Testis (tissue), 3 donors: Measurements from ENCODE around the gene CCM2L. TPM values are rescaled to one million over a fixed set of nuclear protein-coding genes. Genes with fewer than 3 reads are reported as not detected.

Experiments used
- DNase-seq: peaks from one replicate; pipeline ENCODE4 v3.0.0-alpha.2; 2019
- H3K27ac ChIP-seq, 2 donors: fragments of 200-600 bp; sonication (generic); one replicate each; pipeline ENCODE4 v1.5.1; 2019
- H3K27me3 ChIP-seq: fragments of 200-600 bp; sonication (generic); one replicate; pipeline ENCODE4 v1.5.1; 2019
- H3K36me3 ChIP-seq: fragments of 200-600 bp; sonication (generic); one replicate; pipeline ENCODE4 v1.5.1; 2017; ENCODE audit warnings: low read depth; ENCODE audit errors: missing control alignments
- H3K4me1 ChIP-seq: fragments of 200-600 bp; sonication (generic); one replicate; pipeline ENCODE4 v1.5.1; 2019
- H3K4me3 ChIP-seq, 2 donors: fragments of 200-600 bp; sonication (generic); one replicate each; pipeline ENCODE4 v1.5.1; 2017 to 2019
- H3K9me3 ChIP-seq: fragments of 200-600 bp; sonication (generic); one replicate; pipeline ENCODE4 v1.5.1; 2017
- POLR2A ChIP-seq: fragments of 450-650 bp; IDR thresholded peaks from one replicate; pipeline ENCODE4 v1.6.1; 2017; ENCODE audit warnings: antibody characterized with exemption, mild to moderate bottlenecking, moderate library complexity
- WGBS, 2 donors: methylation state at CpG; one replicate each; pipeline ENCODE4 v1.1.5; 2018; 5-methylcytosine and 5-hydroxymethylcytosine counted together
- intact Hi-C: fragments of 100-400 bp; cut with DNase I; formaldehyde crosslinking; loops from one replicate; pipeline ENCODE4 v1.15.1; 2023; ENCODE audit warnings: low total_unique reads
- polyA plus RNA-seq: library from polyadenylated mRNA; stranded (reverse); fragments of 350-450 nt; fragmentation: Illumina TruSeq; extraction: RNeasy Lipid Tissue Mini Kit (QIAGEN cat#74804); gene quantifications from one replicate; pipeline ENCODE4 v1.2.3, GENCODE V29; 2014; ENCODE audit warnings: low read depth, low replicate concordance; ENCODE audit not compliant: insufficient read depth
- total RNA-seq, 2 donors: library from RNA; depleted of rRNA; stranded (reverse); fragments of >200 nt; gene quantifications; one replicate each; pipeline ENCODE4 v1.2.3, GENCODE V29; 2016
- TF ChIP-seq, protein P1 (sequence below), 3 experiments: fragments of 450-650 bp in 2 of 3; fragments of 200-600 bp in 1 of 3; sonication (generic) in 1 of 3; IDR thresholded peaks; one replicate each; pipeline ENCODE4 v1.5.1; 2016 to 2019; ENCODE audit warnings: antibody characterized with exemption in 3 of 3, mild to moderate bottlenecking in 2 of 3, moderate library complexity in 1 of 3

The CCM2L gene
- total and polyA plus RNA-seq, 3 donors from 2014 or later: 2.7 to 3.5 (median 3.0) TPM

DNA sequence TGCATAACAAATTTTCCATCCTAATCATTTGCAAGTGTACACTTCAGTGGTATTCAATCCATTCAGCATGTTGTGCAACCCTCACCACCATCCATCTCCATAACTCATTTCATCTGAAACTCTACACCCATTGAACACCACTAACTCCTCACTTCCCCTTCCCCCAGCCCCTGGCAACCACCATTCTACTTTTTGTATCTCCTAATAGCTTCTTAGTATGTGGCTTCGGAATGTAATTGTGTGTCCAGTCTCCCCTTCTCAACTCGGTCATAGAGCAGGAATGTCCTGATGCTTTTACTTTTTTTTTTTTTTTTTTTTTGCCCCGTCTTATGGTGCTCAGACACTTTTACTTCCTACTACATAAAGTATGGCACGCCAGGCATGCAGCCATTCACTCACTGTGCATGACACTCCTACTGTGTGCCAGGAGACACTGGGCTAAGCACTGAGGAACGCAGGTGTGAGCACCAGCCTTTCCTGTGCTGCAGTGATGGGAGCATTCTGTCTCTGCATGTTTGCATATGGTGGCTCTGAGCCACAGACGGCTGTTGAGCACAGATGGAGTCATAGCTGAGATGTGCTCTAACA is 57.1 kb downstream of the CCM2L start:
- Histone ChIP-seq H3K36me3 (no peaks in the 10 kb centered on the region), H3K4me1 (no peaks in the 10 kb centered on the region), H3K27ac (no peak overlapping the region), H3K27me3 (no peaks in the 10 kb centered on the region), H3K9me3 (no peaks in the 10 kb centered on the region), H3K4me3 (no peak overlapping the region)
- intact Hi-C loops: no loop called here
- WGBS, 2 donors: 60 to 67% methylated on average over 6 of the region's 6 CpGs
- TF ChIP-seq POLR2A: no peak
- TF ChIP-seq, protein P1, sequence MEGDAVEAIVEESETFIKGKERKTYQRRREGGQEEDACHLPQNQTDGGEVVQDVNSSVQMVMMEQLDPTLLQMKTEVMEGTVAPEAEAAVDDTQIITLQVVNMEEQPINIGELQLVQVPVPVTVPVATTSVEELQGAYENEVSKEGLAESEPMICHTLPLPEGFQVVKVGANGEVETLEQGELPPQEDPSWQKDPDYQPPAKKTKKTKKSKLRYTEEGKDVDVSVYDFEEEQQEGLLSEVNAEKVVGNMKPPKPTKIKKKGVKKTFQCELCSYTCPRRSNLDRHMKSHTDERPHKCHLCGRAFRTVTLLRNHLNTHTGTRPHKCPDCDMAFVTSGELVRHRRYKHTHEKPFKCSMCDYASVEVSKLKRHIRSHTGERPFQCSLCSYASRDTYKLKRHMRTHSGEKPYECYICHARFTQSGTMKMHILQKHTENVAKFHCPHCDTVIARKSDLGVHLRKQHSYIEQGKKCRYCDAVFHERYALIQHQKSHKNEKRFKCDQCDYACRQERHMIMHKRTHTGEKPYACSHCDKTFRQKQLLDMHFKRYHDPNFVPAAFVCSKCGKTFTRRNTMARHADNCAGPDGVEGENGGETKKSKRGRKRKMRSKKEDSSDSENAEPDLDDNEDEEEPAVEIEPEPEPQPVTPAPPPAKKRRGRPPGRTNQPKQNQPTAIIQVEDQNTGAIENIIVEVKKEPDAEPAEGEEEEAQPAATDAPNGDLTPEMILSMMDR (IDR thresholded peaks at IDR 0.05): no peak
- DNase-seq: no peak

DNA sequence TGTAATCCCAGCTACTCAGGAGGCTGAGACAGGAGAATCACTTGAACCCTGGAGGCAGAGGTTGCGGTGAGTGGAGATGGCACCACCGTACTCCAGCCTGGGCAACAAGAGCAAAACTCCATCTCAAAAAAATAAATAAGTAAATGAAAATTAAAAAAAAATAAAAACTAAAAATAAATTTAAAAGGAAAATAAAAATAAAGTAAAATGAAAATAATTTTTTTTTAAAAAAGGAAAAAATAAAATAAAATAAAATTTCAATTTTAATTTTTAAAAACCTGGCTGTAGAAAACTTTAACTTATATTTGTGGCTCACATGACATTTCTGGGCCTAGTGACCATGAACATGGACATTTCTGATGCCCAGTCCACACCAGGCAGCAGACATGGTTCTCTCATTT is 57.9 kb downstream of the CCM2L start:
- DNase-seq: no peak
- Histone ChIP-seq H3K4me3 (no peak overlapping the region), H3K36me3 (no peaks in the 10 kb centered on the region), H3K27me3 (no peaks in the 10 kb centered on the region), H3K4me1 (no peaks in the 10 kb centered on the region), H3K27ac (no peak overlapping the region), H3K9me3 (no peaks in the 10 kb centered on the region)
- TF ChIP-seq POLR2A: no peak
- TF ChIP-seq, protein P1 (IDR thresholded peaks at IDR 0.05): no peak
- intact Hi-C loops: no loop called here
- WGBS, 2 donors: 92 to 98% methylated on average over 2 of the region's 2 CpGs

DNA sequence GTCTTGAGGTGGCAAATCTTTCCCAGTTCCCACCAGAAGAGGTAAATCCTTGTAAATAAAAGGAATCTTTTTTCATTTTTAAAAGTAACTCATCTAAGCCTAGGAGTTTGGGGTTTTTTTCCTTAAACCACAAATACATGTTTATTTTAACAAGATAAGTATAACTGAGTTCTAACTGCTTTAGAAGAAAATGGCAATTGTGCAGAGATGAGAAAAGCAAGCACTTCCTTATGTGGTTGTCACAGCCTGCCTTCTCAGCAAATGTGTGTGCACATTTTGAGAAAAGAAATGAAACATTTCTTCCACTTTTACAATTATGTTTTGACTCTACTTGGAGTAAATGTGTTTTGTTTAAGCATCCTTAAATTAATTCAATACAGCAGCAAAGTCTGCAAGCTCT is 59.5 kb downstream of the CCM2L start:
- no peak for DNase-seq
- no peak overlapping the region for H3K4me3 ChIP-seq
- no peaks in the 10 kb centered on the region for H3K27me3 ChIP-seq
- H3K27ac ChIP-seq: no peak overlapping the region
- H3K9me3 ChIP-seq: no peaks in the 10 kb centered on the region
- no peaks in the 10 kb centered on the region for H3K36me3 ChIP-seq
- no peaks in the 10 kb centered on the region for H3K4me1 ChIP-seq
- no peak for TF ChIP-seq POLR2A
- TF ChIP-seq, protein P1 (IDR thresholded peaks at IDR 0.05): no peak
- intact Hi-C loops: no loop called here

DNA sequence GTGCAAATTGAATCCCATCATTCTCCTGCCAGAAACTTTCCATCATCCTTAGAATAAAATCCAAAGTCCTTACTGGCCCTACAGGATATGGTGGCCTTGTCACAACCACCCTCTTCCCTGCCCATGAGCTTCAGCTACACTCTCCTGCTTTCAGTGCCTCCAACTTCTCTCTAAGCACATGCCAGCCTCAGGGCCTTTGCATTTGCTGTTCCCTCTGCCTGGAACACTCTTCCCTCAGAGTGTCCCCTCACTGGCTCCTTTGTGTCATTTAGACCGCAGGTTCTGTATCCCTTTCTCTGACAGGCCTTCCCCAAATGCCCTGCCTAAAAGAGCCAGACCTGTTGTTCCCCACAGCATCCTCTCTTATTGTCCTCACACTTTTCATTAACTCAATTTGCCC is 60.0 kb downstream of the CCM2L start:
- H3K27ac ChIP-seq: no peak overlapping the region
- H3K4me1 ChIP-seq: no peaks in the 10 kb centered on the region
- intact Hi-C loops: no loop called here
- H3K4me3 ChIP-seq: no peak overlapping the region
- TF ChIP-seq, protein P1 (IDR thresholded peaks at IDR 0.05): no peak
- no peak for TF ChIP-seq POLR2A
- H3K9me3 ChIP-seq: no peaks in the 10 kb centered on the region
- H3K27me3 ChIP-seq: no peaks in the 10 kb centered on the region
- no peaks in the 10 kb centered on the region for H3K36me3 ChIP-seq
- no peak for DNase-seq
- WGBS, 2 donors: 71 to 93% methylated on average over 1 of the region's 1 CpG

DNA sequence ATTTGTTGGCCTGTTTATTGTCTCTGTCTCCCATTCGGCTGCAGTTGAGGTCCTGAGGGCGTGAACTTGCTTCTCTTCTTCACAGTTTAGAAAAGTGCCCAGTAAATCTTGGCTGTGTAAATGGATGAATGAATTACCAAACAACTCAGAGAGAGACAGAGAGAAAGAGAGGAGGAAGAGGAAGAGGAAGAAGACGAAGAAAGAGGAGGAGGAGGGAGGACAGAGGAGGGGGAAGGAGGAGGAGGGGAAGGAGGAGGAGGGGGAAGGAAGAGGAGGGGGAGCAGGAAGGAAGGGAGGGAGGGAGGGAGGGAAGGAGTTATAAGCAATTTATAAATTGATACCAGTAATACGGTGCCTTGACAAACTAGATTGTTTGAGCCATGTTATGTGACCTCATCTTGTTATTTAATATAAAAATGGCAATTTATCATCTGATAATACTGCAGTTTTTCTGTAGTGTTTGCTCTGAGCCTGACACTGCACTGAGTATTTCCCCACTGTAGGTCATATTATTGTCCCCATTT is 60.5 kb downstream of the CCM2L start:
- TF ChIP-seq, protein P1 (IDR thresholded peaks at IDR 0.05): no peak
- TF ChIP-seq POLR2A: no peak
- Histone ChIP-seq H3K36me3 (no peaks in the 10 kb centered on the region), H3K4me3 (no peak overlapping the region), H3K9me3 (no peaks in the 10 kb centered on the region), H3K27me3 (no peaks in the 10 kb centered on the region), H3K4me1 (no peaks in the 10 kb centered on the region), H3K27ac (no peak overlapping the region)
- intact Hi-C loops: no loop called here
- 52 to 56% methylated on average over 4 of the region's 4 CpGs for WGBS, 2 donors
- no peak for DNase-seq
